HepG2 (cell line): ENCODE measurements around the gene ZNF444. TPM values are rescaled to one million over a fixed set of nuclear protein-coding genes. Genes with fewer than 3 reads are reported as not detected.

Source experiments
- DBP ChIP-seq: sonication (generic); formaldehyde crosslinking; IDR thresholded peaks from 2 replicates; pipeline ENCODE4 v1.4.0; 2020; ENCODE audit warnings: missing genetic modification reagents; ENCODE audit errors: not compliant biosample characterization
- ERF ChIP-seq: IDR thresholded peaks from 2 replicates; pipeline ENCODE4 v1.6.1; 2018; ENCODE audit warnings: missing biosample characterization, missing genetic modification reagents
- FOXP4 ChIP-seq: sonication (generic); formaldehyde crosslinking; IDR thresholded peaks from 2 replicates; pipeline ENCODE4 v1.4.0; 2020; ENCODE audit warnings: missing genetic modification reagents
- HMGXB3 ChIP-seq: sonication (generic); formaldehyde crosslinking; IDR thresholded peaks from 2 replicates; pipeline ENCODE4 v1.4.0; 2020; ENCODE audit warnings: missing genetic modification reagents, borderline replicate concordance
- JDP2 ChIP-seq: sonication (generic); formaldehyde crosslinking; IDR thresholded peaks from 2 replicates; pipeline ENCODE4 v1.8.1; 2022; ENCODE audit warnings: missing genetic modification reagents, borderline replicate concordance
- KDM1A ChIP-seq: IDR thresholded peaks from 2 replicates; pipeline ENCODE4 v1.6.1; 2016; ENCODE audit warnings: missing compliant biosample characterization
- MBD4 ChIP-seq: IDR thresholded peaks from 2 replicates; pipeline ENCODE4 v1.6.1; 2012; ENCODE audit warnings: low read length, inconsistent platforms, borderline replicate concordance
- MTA3 ChIP-seq: sonication (generic); formaldehyde crosslinking; IDR thresholded peaks from 2 replicates; pipeline ENCODE4 v1.4.0; 2020; ENCODE audit warnings: missing genetic modification reagents
- TCF7L2 ChIP-seq: IDR thresholded peaks from 2 replicates; pipeline ENCODE4 v1.6.1; 2011; ENCODE audit warnings: mild to moderate bottlenecking, low read depth, low read length, moderate library complexity
- ZBTB14 ChIP-seq: sonication (generic); formaldehyde crosslinking; IDR thresholded peaks from 2 replicates; pipeline ENCODE4 v1.4.0; 2020; ENCODE audit warnings: missing genetic modification reagents
- ZBTB4 ChIP-seq: sonication (generic); formaldehyde crosslinking; IDR thresholded peaks from 2 replicates; pipeline ENCODE4 v1.4.0; 2020; ENCODE audit warnings: missing genetic modification reagents, mild to moderate bottlenecking, borderline replicate concordance
- ZNF3 ChIP-seq: IDR thresholded peaks from 2 replicates; pipeline ENCODE4 v1.7.0; 2017; ENCODE audit warnings: inconsistent platforms
- ZNF451 ChIP-seq: sonication (generic); formaldehyde crosslinking; IDR thresholded peaks from 2 replicates; pipeline ENCODE4 v1.5.0; 2020; ENCODE audit warnings: mild to moderate bottlenecking, missing genetic modification reagents
- ZNF503 ChIP-seq: sonication (generic); formaldehyde crosslinking; IDR thresholded peaks from 2 replicates; pipeline ENCODE4 v1.4.0; 2020; ENCODE audit warnings: missing genetic modification reagents
- ZNF557 ChIP-seq: sonication (generic); formaldehyde crosslinking; IDR thresholded peaks from 2 replicates; pipeline ENCODE4 v1.4.0; 2020; ENCODE audit warnings: missing genetic modification reagents
- polyA plus RNA-seq, 8 experiments: library from polyadenylated mRNA; depleted of rRNA in 3 of 8; stranded (reverse) in 7 of 8; unstranded in 1 of 8; fragments of >200 nt; fragmentation: Illumina TruSeq in 4 of 8; extraction: Trizol in 4 of 8; gene quantifications; 2 replicates each; pipeline versions ENCODE4 v1.2.1 to v1.2.3, GENCODE V29; 2011 to 2016; ENCODE audit warnings: low read depth in 4 of 8, missing spikeins in 1 of 8, mixed read lengths in 1 of 8; ENCODE audit not compliant: insufficient read depth in 1 of 8
- total RNA-seq, 5 experiments: library from RNA; depleted of rRNA; stranded (reverse); fragments of >200 nt; fragmentation: Illumina TruSeq; extraction: Trizol; gene quantifications; 2 replicates each; pipeline ENCODE4 v1.2.3, GENCODE V29; 2016; ENCODE audit warnings: low read depth in 1 of 5

Gene ZNF444
- total and polyA plus RNA-seq, 2 of the 13 experiments (the other 11 are each of a cell fraction or from before 2014, with no cell fraction given): 27.4 to 30.3 TPM

- TF ChIP-seq ZBTB4 (CRISPR knock-in tag) (no peak), ZBTB14 (peak; percentile 33; the same call in 1 of the 2 replicates), HMGXB3 (CRISPR knock-in tag) (no peak), FOXP4 (CRISPR knock-in tag) (peak; percentile 45), DBP (no peak), KDM1A (CRISPR knock-in tag) (no peak), MBD4 (no peak), TCF7L2 (no peak), ZNF503 (CRISPR knock-in tag) (no peak; the same call in 1 of the 2 replicates), ZNF557 (CRISPR knock-in tag) (no peak), JDP2 (CRISPR knock-in tag) (no peak), ZNF3 (CRISPR knock-in tag) (no peak), MTA3 (no peak), ZNF451 (CRISPR knock-in tag) (no peak), ERF (CRISPR knock-in tag) (no peak; the same call in 1 of the 2 replicates)
These were observed at the start of gene ZNF444 (continued) for GRCh38 chr19:56140583-56141416.
